CD4-positive, alpha-beta T cell (primary cell): ENCODE results near the gene AURKAIP1. TPM values are rescaled to one million over a fixed set of nuclear protein-coding genes. Genes with fewer than 3 reads are reported as not detected.

Experiments used
- ATAC-seq: fragments of 200-7000 bp; cut with Tn5 transposase; one replicate; pipeline ENCODE4 v1.10.0; 2022; ENCODE audit warnings: mild to moderate bottlenecking; ENCODE audit not compliant: poor library complexity
- CTCF ChIA-PET: fragments of 350-600 bp; sonication (Branson Sonifier 250); formaldehyde crosslinking; loops from one replicate; lab custom pipeline; 2021; ENCODE audit warnings: antibody characterized with exemption, inconsistent platforms; lab: Charles Lee
- POLR2A ChIA-PET: fragments of 350-600 bp; sonication (Branson Sonifier 250); formaldehyde crosslinking; loops from one replicate; lab custom pipeline; 2021; ENCODE audit warnings: antibody characterized with exemption, inconsistent platforms; lab: Charles Lee
- DNase-seq, 14 experiments: peaks; one replicate each; pipeline ENCODE4 v3.0.0-alpha.2; 2013 to 2020; ENCODE audit warnings: mixed read lengths in 2 of 14
- H3K27ac ChIP-seq, 2 donors: one replicate each; pipeline versions ENCODE4 v1.5.1 to v1.7.0; 2013; ENCODE audit warnings: low read length in 2 of 2, low read depth in 1 of 2, mild to moderate bottlenecking in 1 of 2
- H3K27me3 ChIP-seq, 2 experiments: 1 replicate in 1 of 2; 2 replicates in 1 of 2; pipeline versions ENCODE4 v1.6.1 to v1.7.0; 2013; ENCODE audit warnings: low read length in 2 of 2, control low read depth in 1 of 2, mild to moderate bottlenecking in 1 of 2, moderate library complexity in 1 of 2; ENCODE audit not compliant: insufficient read depth in 2 of 2, control insufficient read depth in 1 of 2
- H3K36me3 ChIP-seq: one replicate; pipeline ENCODE4 v1.6.1; 2013; ENCODE audit warnings: low read length, control low read depth; ENCODE audit not compliant: insufficient read depth
- H3K4me1 ChIP-seq: one replicate; pipeline ENCODE4 v1.6.1; 2013; ENCODE audit warnings: low read length, control low read depth; ENCODE audit not compliant: insufficient read depth
- H3K4me3 ChIP-seq: one replicate; pipeline ENCODE4 v1.5.1; 2013; ENCODE audit warnings: mild to moderate bottlenecking, low read length, moderate library complexity
- H3K9me3 ChIP-seq, 2 experiments: 1 replicate in 1 of 2; 2 replicates in 1 of 2; pipeline versions ENCODE4 v1.6.1 to v1.7.0; 2013; ENCODE audit warnings: low read length in 2 of 2, mild to moderate bottlenecking in 2 of 2, control low read depth in 1 of 2, moderate library complexity in 1 of 2; ENCODE audit not compliant: control insufficient read depth in 1 of 2, insufficient read depth in 1 of 2
- H3K27ac Mint-ChIP-seq: one replicate; pipeline ENCODE4 v1.8.0; 2020; ENCODE audit warnings: mixed read lengths
- H3K27me3 Mint-ChIP-seq: one replicate; pipeline ENCODE4 v1.8.0; 2021; ENCODE audit warnings: mixed read lengths
- H3K36me3 Mint-ChIP-seq: one replicate; pipeline ENCODE4 v1.8.0; 2021; ENCODE audit warnings: low read depth, mixed read lengths
- H3K4me1 Mint-ChIP-seq: one replicate; pipeline ENCODE4 v1.8.0; 2021; ENCODE audit warnings: low read depth, mixed read lengths
- H3K4me3 Mint-ChIP-seq: one replicate; pipeline ENCODE4 v1.8.0; 2020; ENCODE audit warnings: mild to moderate bottlenecking, mixed read lengths
- H3K9me3 Mint-ChIP-seq: one replicate; pipeline ENCODE4 v1.8.0; 2020; ENCODE audit warnings: mixed read lengths
- intact Hi-C, 2 experiments: fragments of 100-400 bp; cut with DNase I in 1 of 2; cut with micrococcal nuclease in 1 of 2; formaldehyde crosslinking; loops; one replicate each; pipeline versions ENCODE4 v1.15.1 to v1.9.0; 2023 to 2025; cut with DNase I, micrococcal nuclease
- total RNA-seq, 174 experiments: library from RNA in 2 of 174; stranded (reverse) in 2 of 174; gene quantifications; one replicate each; pipeline ENCODE4 v1.2.3 and lab custom pipeline; 2021 to 2026
- TF ChIP-seq, protein P1 (sequence below): fragments of 200-600 bp; IDR thresholded peaks from one replicate; pipeline ENCODE4 v1.8.0; 2022; ENCODE audit warnings: antibody characterized with exemption, mild to moderate bottlenecking

The AURKAIP1 gene
- total RNA-seq, 2 experiments from 2014 or later, result 59.2 to 64.6 TPM

DNA sequence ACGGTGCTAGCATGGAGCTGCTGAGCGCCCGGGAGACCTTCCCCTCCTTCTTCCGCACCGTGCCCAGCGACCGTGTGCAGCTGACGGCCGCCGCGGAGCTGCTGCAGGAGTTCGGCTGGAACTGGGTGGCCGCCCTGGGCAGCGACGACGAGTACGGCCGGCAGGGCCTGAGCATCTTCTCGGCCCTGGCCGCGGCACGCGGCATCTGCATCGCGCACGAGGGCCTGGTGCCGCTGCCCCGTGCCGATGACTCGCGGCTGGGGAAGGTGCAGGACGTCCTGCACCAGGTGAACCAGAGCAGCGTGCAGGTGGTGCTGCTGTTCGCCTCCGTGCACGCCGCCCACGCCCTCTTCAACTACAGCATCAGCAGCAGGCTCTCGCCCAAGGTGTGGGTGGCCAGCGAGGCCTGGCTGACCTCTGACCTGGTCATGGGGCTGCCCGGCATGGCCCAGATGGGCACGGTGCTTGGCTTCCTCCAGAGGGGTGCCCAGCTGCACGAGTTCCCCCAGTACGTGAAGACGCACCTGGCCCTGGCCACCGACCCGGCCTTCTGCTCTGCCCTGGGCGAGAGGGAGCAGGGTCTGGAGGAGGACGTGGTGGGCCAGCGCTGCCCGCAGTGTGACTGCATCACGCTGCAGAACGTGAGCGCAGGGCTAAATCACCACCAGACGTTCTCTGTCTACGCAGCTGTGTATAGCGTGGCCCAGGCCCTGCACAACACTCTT, 42.8 kb downstream of the AURKAIP1 start:
- Mint-ChIP-seq H3K27me3 (no peaks in the 10 kb centered on the region), H3K4me1 (no peaks in the 10 kb centered on the region), H3K36me3 (no peaks in the 10 kb centered on the region), H3K9me3 (no peaks in the 10 kb centered on the region), H3K27ac (no peak overlapping the region), H3K4me3 (no peak overlapping the region)
- intact Hi-C loops, result no loop called here
- H3K9me3 ChIP-seq, result peaks cover 0 to 5% of the 10 kb centered on the region in 2 experiments
- TF ChIP-seq, protein P1, sequence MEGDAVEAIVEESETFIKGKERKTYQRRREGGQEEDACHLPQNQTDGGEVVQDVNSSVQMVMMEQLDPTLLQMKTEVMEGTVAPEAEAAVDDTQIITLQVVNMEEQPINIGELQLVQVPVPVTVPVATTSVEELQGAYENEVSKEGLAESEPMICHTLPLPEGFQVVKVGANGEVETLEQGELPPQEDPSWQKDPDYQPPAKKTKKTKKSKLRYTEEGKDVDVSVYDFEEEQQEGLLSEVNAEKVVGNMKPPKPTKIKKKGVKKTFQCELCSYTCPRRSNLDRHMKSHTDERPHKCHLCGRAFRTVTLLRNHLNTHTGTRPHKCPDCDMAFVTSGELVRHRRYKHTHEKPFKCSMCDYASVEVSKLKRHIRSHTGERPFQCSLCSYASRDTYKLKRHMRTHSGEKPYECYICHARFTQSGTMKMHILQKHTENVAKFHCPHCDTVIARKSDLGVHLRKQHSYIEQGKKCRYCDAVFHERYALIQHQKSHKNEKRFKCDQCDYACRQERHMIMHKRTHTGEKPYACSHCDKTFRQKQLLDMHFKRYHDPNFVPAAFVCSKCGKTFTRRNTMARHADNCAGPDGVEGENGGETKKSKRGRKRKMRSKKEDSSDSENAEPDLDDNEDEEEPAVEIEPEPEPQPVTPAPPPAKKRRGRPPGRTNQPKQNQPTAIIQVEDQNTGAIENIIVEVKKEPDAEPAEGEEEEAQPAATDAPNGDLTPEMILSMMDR, result no peak
- ATAC-seq (no peak), DNase-seq (no peak)
- H3K27ac ChIP-seq, result no peak overlapping the region
- no peak overlapping the region for H3K4me3 ChIP-seq
- ChIA-PET POLR2A (no interaction called here), CTCF (interaction anchor here (0.6 kb wide), 1 partner anchor 307 kb away, joined by 3 read pairs; no protein-coding TSS in a partner anchor)
- H3K36me3 ChIP-seq, result peaks cover 12% of the 10 kb centered on the region
- H3K27me3 ChIP-seq, result no peaks in the 10 kb centered on the region
- peaks cover 5% of the 10 kb centered on the region for H3K4me1 ChIP-seq

DNA sequence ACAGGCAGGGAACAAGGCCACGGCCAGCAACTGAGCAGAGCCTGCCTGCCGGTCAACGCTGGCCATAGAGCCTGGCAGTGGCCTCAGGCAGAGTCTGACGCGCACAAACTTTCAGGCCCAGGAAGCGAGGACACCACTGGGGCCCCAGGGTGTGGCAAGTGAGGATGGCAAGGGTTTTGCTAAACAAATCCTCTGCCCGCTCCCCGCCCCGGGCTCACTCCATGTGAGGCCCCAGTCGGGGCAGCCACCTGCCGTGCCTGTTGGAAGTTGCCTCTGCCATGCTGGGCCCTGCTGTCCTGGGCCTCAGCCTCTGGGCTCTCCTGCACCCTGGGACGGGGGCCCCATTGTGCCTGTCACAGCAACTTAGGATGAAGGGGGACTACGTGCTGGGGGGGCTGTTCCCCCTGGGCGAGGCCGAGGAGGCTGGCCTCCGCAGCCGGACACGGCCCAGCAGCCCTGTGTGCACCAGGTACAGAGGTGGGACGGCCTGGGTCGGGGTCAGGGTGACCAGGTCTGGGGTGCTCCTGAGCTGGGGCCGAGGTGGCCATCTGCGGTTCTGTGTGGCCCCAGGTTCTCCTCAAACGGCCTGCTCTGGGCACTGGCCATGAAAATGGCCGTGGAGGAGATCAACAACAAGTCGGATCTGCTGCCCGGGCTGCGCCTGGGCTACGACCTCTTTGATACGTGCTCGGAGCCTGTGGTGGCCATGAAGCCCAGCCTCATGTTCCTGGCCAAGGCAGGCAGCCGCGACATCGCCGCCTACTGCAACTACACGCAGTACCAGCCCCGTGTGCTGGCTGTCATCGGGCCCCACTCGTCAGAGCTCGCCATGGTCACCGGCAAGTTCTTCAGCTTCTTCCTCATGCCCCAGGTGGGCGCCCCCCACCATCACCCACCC, 43.7 kb downstream of the AURKAIP1 start, which contains the start of gene TAS1R3:
Gene TAS1R3, plus strand, starts transcription at position 213 of the 898 bp plus-strand sequence. Its CDS starts 66 bp downstream, at position 279.
- no peak within 1 kb of the TSS for H3K27ac ChIP-seq
- H3K4me3 Mint-ChIP-seq, result no peak within 1 kb of the TSS

More for the DNA sequence above, 43.7 kb downstream of the AURKAIP1 start, which contains the start of gene TAS1R3:
- Histone ChIP-seq H3K27me3 (no peaks in the 10 kb centered on the region), H3K9me3 (peaks cover 0 to 5% of the 10 kb centered on the region in 2 experiments), H3K36me3 (peaks cover 14% of the 10 kb centered on the region), H3K4me3 (no peak within 1 kb of the TSS), H3K4me1 (peaks cover 12% of the 10 kb centered on the region)
- Mint-ChIP-seq H3K9me3 (no peaks in the 10 kb centered on the region), H3K27ac (no peak within 1 kb of the TSS), H3K27me3 (no peaks in the 10 kb centered on the region), H3K4me1 (peaks cover 1% of the 10 kb centered on the region), H3K36me3 (peaks cover under 1% of the 10 kb centered on the region)
- ATAC-seq (no peak), DNase-seq (no peak)
- ChIA-PET POLR2A (no interaction called here), CTCF (interaction anchor here (0.6 kb wide), 1 partner anchor 308 kb away, joined by 3 read pairs; no protein-coding TSS in a partner anchor)
- TF ChIP-seq, protein P1, result no peak
- intact Hi-C loops, result no loop called here
